PC-9 (cell line): ENCODE results near the gene HHIPL1. TPM values are rescaled to one million over a fixed set of nuclear protein-coding genes. Genes with fewer than 3 reads are reported as not detected.

Experiments
- BruUV-seq: library from RNA; stranded (reverse); fragments of 400-500 nt; replicated peaks from 2 replicates; lab custom pipeline; 2021; lab: Mats Ljungman, UMichigan
- CTCF ChIA-PET: fragments of 300-600 bp; sonication (Branson Sonifier 250); formaldehyde crosslinking; loops from one replicate; lab custom pipeline; 2022; ENCODE audit warnings: antibody characterized with exemption; lab: Charles Lee
- POLR2A ChIA-PET: fragments of 300-600 bp; sonication (Branson Sonifier 250); formaldehyde crosslinking; loops from one replicate; lab custom pipeline; 2022; ENCODE audit warnings: antibody characterized with exemption; ENCODE audit not compliant: unreplicated experiment; lab: Charles Lee
- DNase-seq, 2 experiments: peaks; one replicate each; pipeline versions ENCODE4 v3.0.0 to v3.0.0-alpha.2; 2015 to 2022; ENCODE audit warnings: mixed read lengths in 1 of 2
- H2AFZ ChIP-seq: fragments of 200-600 bp; sonication (generic); 2 replicates; pipeline ENCODE4 v1.8.1; 2017; ENCODE audit warnings: antibody characterized with exemption
- H3F3A ChIP-seq: fragments of 200-600 bp; sonication (generic); 2 replicates; pipeline ENCODE4 v1.8.1; 2017; ENCODE audit warnings: antibody characterized with exemption, mild to moderate bottlenecking, low read depth; ENCODE audit not compliant: insufficient read depth
- H3K27ac ChIP-seq: fragments of 200-600 bp; sonication (generic); 2 replicates; pipeline ENCODE4 v1.6.1; 2016; ENCODE audit warnings: mixed run types
- H3K27me3 ChIP-seq: fragments of 200-600 bp; sonication (generic); 2 replicates; pipeline ENCODE4 v1.6.1; 2016; ENCODE audit warnings: low read depth, mixed run types; ENCODE audit not compliant: insufficient read depth
- H3K36me3 ChIP-seq: fragments of 200-600 bp; sonication (generic); 2 replicates; pipeline ENCODE4 v1.6.1; 2016; ENCODE audit warnings: low read depth, mixed run types
- H3K4me1 ChIP-seq: fragments of 200-600 bp; sonication (generic); replicated peaks from 2 replicates; pipeline ENCODE4 v1.6.1; 2016; ENCODE audit warnings: mixed run types; ENCODE audit not compliant: insufficient read depth
- H3K4me2 ChIP-seq: fragments of 200-600 bp; sonication (generic); 2 replicates; pipeline ENCODE4 v1.6.1; 2017; ENCODE audit warnings: mixed run types
- H3K4me3 ChIP-seq: fragments of 200-600 bp; sonication (generic); 2 replicates; pipeline ENCODE4 v1.6.1; 2016; ENCODE audit warnings: mixed run types
- H3K79me2 ChIP-seq: fragments of 200-600 bp; sonication (generic); 2 replicates; pipeline ENCODE4 v1.6.1; 2017; ENCODE audit warnings: low read depth, mixed run types
- H3K9me2 ChIP-seq: fragments of 200-600 bp; sonication (generic); 2 replicates; pipeline ENCODE4 v1.8.1; 2017; ENCODE audit warnings: mild to moderate bottlenecking; ENCODE audit not compliant: insufficient read depth
- H3K9me3 ChIP-seq: fragments of 200-600 bp; sonication (generic); 2 replicates; pipeline ENCODE4 v1.8.1; 2016; ENCODE audit warnings: low read depth; ENCODE audit not compliant: insufficient read depth
- H4K20me1 ChIP-seq: fragments of 200-600 bp; sonication (generic); 2 replicates; pipeline ENCODE4 v1.8.1; 2017; ENCODE audit not compliant: insufficient read depth
- EZH2 ChIP-seq: fragments of 200-600 bp; sonication (generic); IDR thresholded peaks from 2 replicates; pipeline ENCODE4 v1.8.0; 2017; ENCODE audit warnings: antibody characterized with exemption, low read depth
- intact Hi-C: fragments of 100-400 bp; cut with micrococcal nuclease; formaldehyde crosslinking; loops from one replicate; pipeline ENCODE4 v1.10.0; 2022; ENCODE audit not compliant: unreplicated experiment
- total RNA-seq: library from RNA; stranded (reverse); gene quantifications from 2 replicates; pipeline ENCODE4 v1.2.3, GENCODE V29; 2021
- TF ChIP-seq, protein P1 (sequence below): fragments of 200-600 bp; sonication (generic); conservative IDR thresholded peaks from 2 replicates; pipeline ENCODE4 v1.6.1; 2017; ENCODE audit warnings: mixed run types, antibody characterized with exemption, mild to moderate bottlenecking, moderate library complexity

Gene HHIPL1
- total RNA-seq, 1 experiment from 2014 or later: 0.28 TPM

DNA sequence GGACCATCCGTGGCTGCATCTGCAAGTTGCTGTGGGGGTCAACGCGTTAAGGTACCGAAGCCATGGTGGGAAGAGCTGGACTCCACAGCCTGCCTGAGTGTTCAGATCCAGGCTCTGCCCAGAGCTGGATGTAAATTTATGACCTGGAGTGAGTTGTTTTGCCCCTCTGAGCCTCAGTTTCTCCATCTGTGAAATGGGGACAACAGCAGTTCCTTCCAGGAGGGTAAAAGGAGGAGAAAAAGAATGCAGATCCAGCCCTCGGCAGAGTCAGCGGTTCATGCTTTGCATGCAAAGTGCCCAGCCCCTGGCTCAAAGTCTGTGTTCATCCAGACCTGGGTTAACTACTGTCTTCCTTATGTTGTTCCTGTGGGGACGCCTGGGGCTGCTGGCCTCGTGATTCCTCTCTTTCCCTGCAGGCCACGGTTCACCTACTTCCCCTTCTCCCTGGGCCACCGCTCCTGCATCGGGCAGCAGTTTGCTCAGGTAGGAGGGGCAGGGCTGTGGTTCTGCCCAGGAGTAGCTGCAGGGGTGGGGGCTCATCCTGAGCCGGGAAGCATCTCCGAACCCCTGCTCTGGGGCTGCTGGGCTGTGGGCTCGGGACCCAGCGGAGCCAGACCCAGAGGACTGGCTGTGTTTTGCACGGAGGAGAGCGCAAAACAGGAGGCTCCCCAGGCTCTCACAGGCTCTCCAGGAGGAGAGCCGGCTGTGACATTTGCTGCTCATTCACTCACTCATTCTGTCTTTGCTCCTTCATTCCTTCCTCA lies 81.0 kb downstream of the HHIPL1 start:
- Histone ChIP-seq H3K9me2 (no peaks in the 10 kb centered on the region), H3K36me3 (no peaks in the 10 kb centered on the region), H4K20me1 (no peaks in the 10 kb centered on the region), H3K27me3 (peaks cover 7% of the 10 kb centered on the region; the same call in 1 of the 2 replicates), H3K4me2 (no peak overlapping the region), H3K4me3 (no peak overlapping the region), H2AFZ (no peak overlapping the region), H3K9me3 (no peaks in the 10 kb centered on the region), H3K27ac (no peak overlapping the region), H3K4me1 (no peaks in the 10 kb centered on the region), H3F3A (no peaks in the 10 kb centered on the region), H3K79me2 (no peaks in the 10 kb centered on the region)
- CTCF ChIA-PET: no interaction called here
- POLR2A ChIA-PET: no interaction called here
- DNase-seq: no peak
- intact Hi-C loops: no loop called here
- no TSS peak for BruUV-seq
- TF ChIP-seq, protein P1, sequence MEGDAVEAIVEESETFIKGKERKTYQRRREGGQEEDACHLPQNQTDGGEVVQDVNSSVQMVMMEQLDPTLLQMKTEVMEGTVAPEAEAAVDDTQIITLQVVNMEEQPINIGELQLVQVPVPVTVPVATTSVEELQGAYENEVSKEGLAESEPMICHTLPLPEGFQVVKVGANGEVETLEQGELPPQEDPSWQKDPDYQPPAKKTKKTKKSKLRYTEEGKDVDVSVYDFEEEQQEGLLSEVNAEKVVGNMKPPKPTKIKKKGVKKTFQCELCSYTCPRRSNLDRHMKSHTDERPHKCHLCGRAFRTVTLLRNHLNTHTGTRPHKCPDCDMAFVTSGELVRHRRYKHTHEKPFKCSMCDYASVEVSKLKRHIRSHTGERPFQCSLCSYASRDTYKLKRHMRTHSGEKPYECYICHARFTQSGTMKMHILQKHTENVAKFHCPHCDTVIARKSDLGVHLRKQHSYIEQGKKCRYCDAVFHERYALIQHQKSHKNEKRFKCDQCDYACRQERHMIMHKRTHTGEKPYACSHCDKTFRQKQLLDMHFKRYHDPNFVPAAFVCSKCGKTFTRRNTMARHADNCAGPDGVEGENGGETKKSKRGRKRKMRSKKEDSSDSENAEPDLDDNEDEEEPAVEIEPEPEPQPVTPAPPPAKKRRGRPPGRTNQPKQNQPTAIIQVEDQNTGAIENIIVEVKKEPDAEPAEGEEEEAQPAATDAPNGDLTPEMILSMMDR: no peak
- no peak for TF ChIP-seq EZH2

DNA sequence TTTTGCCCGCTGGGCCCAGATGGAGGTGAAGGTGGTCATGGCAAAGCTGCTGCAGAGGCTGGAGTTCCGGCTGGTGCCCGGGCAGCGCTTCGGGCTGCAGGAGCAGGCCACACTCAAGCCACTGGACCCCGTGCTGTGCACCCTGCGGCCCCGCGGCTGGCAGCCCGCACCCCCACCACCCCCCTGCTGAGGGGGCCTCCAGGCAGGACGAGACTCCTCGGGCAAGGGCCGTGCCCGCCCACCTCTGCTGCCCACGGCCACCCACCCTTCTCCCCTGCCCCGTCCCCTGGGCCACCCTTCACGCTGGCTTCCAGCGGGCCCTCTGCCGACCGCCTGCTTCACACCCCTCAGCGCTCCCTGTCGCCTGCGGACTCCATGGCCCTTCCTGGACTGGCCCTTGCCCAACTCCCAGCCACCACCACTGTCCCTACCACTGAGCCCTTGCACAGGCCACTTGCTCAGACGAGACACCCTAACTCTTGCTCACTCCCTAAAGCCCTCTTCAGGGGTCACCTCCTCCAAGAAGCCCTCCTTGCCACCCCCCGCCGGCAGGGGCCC lies 81.7 kb downstream of the HHIPL1 start:
- H3K79me2 ChIP-seq: no peaks in the 10 kb centered on the region
- H2AFZ ChIP-seq: no peak overlapping the region
- DNase-seq: no peak
- intact Hi-C loops: no loop called here
- H3F3A ChIP-seq: no peaks in the 10 kb centered on the region
- no TSS peak for BruUV-seq
- peaks cover 7% of the 10 kb centered on the region; the same call in 1 of the 2 replicates for H3K27me3 ChIP-seq
- no peak overlapping the region for H3K27ac ChIP-seq
- no peaks in the 10 kb centered on the region for H3K9me3 ChIP-seq
- no peaks in the 10 kb centered on the region for H4K20me1 ChIP-seq
- no peaks in the 10 kb centered on the region for H3K9me2 ChIP-seq
- H3K4me2 ChIP-seq: no peak overlapping the region
- ChIA-PET CTCF (no interaction called here), POLR2A (no interaction called here)
- H3K4me1 ChIP-seq: no peaks in the 10 kb centered on the region
- H3K4me3 ChIP-seq: no peak overlapping the region
- no peaks in the 10 kb centered on the region for H3K36me3 ChIP-seq
- TF ChIP-seq, protein P1: no peak
- no peak for TF ChIP-seq EZH2

DNA sequence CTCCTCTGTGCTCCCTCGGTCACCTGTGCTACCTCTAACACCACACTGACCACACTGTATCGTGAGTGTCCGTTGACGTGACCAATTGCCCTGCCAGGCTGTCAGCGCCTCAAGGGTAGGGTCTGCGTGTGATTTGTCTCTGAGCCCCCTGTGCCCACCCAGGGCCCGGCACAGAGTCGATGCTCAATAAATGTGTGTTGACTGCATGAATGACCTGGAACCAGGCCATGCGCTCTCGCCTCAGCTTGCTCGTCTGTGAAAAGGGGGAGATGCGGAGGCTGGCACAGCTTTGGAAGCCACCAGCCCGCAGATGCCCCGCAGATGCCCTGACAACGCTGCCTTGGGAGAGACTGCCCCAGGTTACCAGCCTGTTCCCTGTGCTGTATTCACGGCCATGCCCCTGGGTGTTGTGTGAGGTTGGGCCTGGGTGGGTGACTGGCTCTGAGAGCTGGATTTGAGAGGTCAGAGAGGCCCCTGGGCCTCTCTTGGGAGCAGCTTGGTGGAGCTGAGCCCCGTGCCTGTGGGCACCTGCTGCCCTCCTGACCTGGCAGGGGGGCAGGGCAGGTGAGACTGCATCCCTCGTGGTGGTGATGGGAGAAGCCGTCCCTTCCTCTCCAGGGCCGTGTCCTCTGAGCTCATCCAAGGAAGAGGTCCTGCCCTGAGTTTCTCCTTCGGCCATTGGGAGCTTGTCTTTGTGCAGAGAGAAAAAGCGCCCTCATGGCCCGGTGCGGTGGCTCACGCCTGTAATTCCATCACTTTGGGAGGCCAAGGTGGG lies 82.4 kb downstream of the HHIPL1 start:
- H2AFZ ChIP-seq: no peak overlapping the region
- no peaks in the 10 kb centered on the region for H3K9me2 ChIP-seq
- no peaks in the 10 kb centered on the region for H3K4me1 ChIP-seq
- no peaks in the 10 kb centered on the region for H4K20me1 ChIP-seq
- POLR2A ChIA-PET: no interaction called here
- no peak overlapping the region for H3K4me3 ChIP-seq
- no peaks in the 10 kb centered on the region for H3K36me3 ChIP-seq
- CTCF ChIA-PET: no interaction called here
- no peaks in the 10 kb centered on the region for H3F3A ChIP-seq
- no peaks in the 10 kb centered on the region for H3K79me2 ChIP-seq
- DNase-seq: no peak
- H3K9me3 ChIP-seq: no peaks in the 10 kb centered on the region
- intact Hi-C loops: no loop called here
- TF ChIP-seq, protein P1: no peak
- TF ChIP-seq EZH2: no peak
- no peak overlapping the region for H3K4me2 ChIP-seq
- H3K27me3 ChIP-seq: peaks cover 7% of the 10 kb centered on the region; the same call in 1 of the 2 replicates
- H3K27ac ChIP-seq: no peak overlapping the region
- no TSS peak for BruUV-seq
